ENCODE data around the gene OR6N1. TPM values are rescaled to one million over a fixed set of nuclear protein-coding genes. Genes with fewer than 3 reads are reported as not detected.

The OR6N1 gene
- total RNA-seq, 1 donor from 2014 or later, result not detected

- intact Hi-C loops (cut with micrococcal nuclease), result no loop called here
- Mint-ChIP-seq H3K27ac (no peak overlapping the region), H3K9me3 (no peaks in the 10 kb centered on the region), H3K27me3 (peaks cover 31% of the 10 kb centered on the region), H3K4me3 (no peak overlapping the region), H3K36me3 (ENCODE audit: low read depth) (no peaks in the 10 kb centered on the region), H3K4me1 (no peaks in the 10 kb centered on the region)
- no peak for DNase-seq
Observed at GRCh38 chr1:158724442-158724841, 47.6 kb downstream of the OR6N1 start.

- Mint-ChIP-seq H3K27ac (no peak within 1 kb of the TSS), H3K27me3 (peaks cover 22% of the 10 kb centered on the region), H3K36me3 (ENCODE audit: low read depth) (no peaks in the 10 kb centered on the region), H3K9me3 (no peaks in the 10 kb centered on the region), H3K4me1 (peaks cover 5% of the 10 kb centered on the region), H3K4me3 (no peak within 1 kb of the TSS)
- DNase-seq, result no peak
- intact Hi-C loops (cut with micrococcal nuclease), result no loop called here
Observed at GRCh38 chr1:158720620-158721019, 51.4 kb downstream of the OR6N1 start, which contains the start of gene OR6K3. Gene OR6K3 (minus strand): TSS chr1:158720720. CDS start chr1:158718115, 2,605 bp downstream.

DNA sequence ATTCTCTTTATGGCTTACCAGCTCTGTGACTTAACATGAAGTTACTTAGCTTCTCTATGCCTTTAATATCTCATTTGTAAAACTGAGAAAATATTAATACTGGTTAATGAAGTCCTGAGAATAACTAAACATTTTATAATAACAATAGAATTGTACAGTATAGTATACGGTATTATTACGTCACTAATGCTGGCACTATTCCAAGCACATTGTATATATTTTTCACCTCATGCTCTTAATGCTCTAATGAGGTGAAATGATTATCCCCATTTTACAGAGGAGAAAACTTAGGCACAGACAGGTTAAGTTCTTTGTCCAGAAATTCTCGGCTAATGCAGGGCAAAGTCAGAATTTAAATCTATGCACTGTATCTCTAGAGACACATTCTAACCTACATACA lies 52.3 kb downstream of the OR6N1 start:
- Mint-ChIP-seq H3K4me3 (no peak overlapping the region), H3K27ac (no peak overlapping the region), H3K27me3 (peaks cover 25% of the 10 kb centered on the region), H3K9me3 (no peaks in the 10 kb centered on the region), H3K36me3 (ENCODE audit: low read depth) (no peaks in the 10 kb centered on the region), H3K4me1 (peaks cover 5% of the 10 kb centered on the region)
- DNase-seq, result no peak
- intact Hi-C loops (cut with micrococcal nuclease), result loop anchor here (5.0 kb wide), 1 partner anchor 288 kb away; the partner anchor contains the start of gene IFI16

DNA sequence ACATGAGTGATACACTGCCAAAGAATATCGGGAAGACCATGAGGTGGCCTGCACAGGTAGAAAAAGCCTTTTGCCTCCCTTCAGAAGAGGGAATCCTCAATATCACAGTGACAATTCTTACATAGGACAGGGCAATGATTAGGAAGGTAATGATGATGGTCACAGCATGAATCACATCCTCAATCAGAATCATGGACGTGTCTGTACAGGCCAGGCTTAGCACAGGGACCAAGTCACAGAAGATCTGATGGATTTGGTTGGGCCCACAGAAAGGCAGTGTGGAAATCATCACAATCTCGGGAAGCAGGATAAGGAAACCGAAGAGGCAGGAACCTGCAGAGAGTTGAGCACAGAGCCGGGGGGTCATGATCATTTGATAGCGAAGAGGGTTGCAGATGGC lies 54.7 kb downstream of the OR6N1 start:
- intact Hi-C loops (cut with micrococcal nuclease), result loop anchor here (5.0 kb wide), 1 partner anchor 290 kb away; the partner anchor contains the start of gene IFI16
- no peak overlapping the region for H3K27ac Mint-ChIP-seq

GRCh38 chr1:158716335-158716734 lies 55.7 kb downstream of the OR6N1 start:
- peaks cover 5% of the 10 kb centered on the region for H3K4me1 Mint-ChIP-seq
- H3K27me3 Mint-ChIP-seq, result peaks cover 31% of the 10 kb centered on the region
- no peak overlapping the region for H3K4me3 Mint-ChIP-seq
- DNase-seq, result no peak
- no peaks in the 10 kb centered on the region for H3K9me3 Mint-ChIP-seq
- H3K36me3 Mint-ChIP-seq (ENCODE audit: low read depth), result no peaks in the 10 kb centered on the region
- H3K27ac Mint-ChIP-seq, result peak overlapping the region; percentile 58
- intact Hi-C loops (cut with micrococcal nuclease), result loop anchor here (5.0 kb wide), 1 partner anchor 291 kb away; the partner anchor contains the start of gene IFI16

More for the DNA sequence above, 54.7 kb downstream of the OR6N1 start:
- Mint-ChIP-seq H3K9me3 (no peaks in the 10 kb centered on the region), H3K36me3 (ENCODE audit: low read depth) (no peaks in the 10 kb centered on the region), H3K27me3 (peaks cover 25% of the 10 kb centered on the region), H3K4me3 (no peak overlapping the region), H3K4me1 (peaks cover 5% of the 10 kb centered on the region)
- no peak for DNase-seq

- no peak overlapping the region for H3K4me3 Mint-ChIP-seq
- H3K4me1 Mint-ChIP-seq, result peaks cover 5% of the 10 kb centered on the region
- H3K27ac Mint-ChIP-seq, result no peak overlapping the region
- H3K36me3 Mint-ChIP-seq (ENCODE audit: low read depth), result no peaks in the 10 kb centered on the region
- intact Hi-C loops (cut with micrococcal nuclease), result loop anchor here (5.0 kb wide), 1 partner anchor 293 kb away; the partner anchor contains the start of gene IFI16
- peaks cover 24% of the 10 kb centered on the region for H3K27me3 Mint-ChIP-seq
- no peaks in the 10 kb centered on the region for H3K9me3 Mint-ChIP-seq
- no peak for DNase-seq
Observed at GRCh38 chr1:158714754-158715153, 57.2 kb downstream of the OR6N1 start.

Other genes with a start within 250 kb of the OR6N1 start
- gene OR6Y1, start 217.8 kb downstream of the OR6N1 start, total RNA-seq, result not detected in 2 replicates
- not detected in 2 replicates for gene OR6P1, start 201.6 kb downstream of the OR6N1 start, total RNA-seq
- not detected in 2 replicates for gene OR10X1, start 192.3 kb downstream of the OR6N1 start, total RNA-seq
- gene OR10Z1, start 166.9 kb downstream of the OR6N1 start, total RNA-seq, result not detected in 2 replicates
- not detected in 2 replicates for gene SPTA1, start 85.5 kb downstream of the OR6N1 start, total RNA-seq
- not detected in 2 replicates for gene OR6K2, start 71.5 kb downstream of the OR6N1 start, total RNA-seq
- gene OR6K3, start 51.5 kb downstream of the OR6N1 start, total RNA-seq, result not detected in 2 replicates
- gene OR6K6, start 17.5 kb downstream of the OR6N1 start, total RNA-seq, result not detected in 2 replicates
- gene OR6N2, start 9.0 kb upstream of the OR6N1 start, total RNA-seq, result not detected in 2 replicates
- not detected in 2 replicates for gene MNDA, start 59.2 kb upstream of the OR6N1 start, total RNA-seq
- gene PYHIN1, start 159.4 kb upstream of the OR6N1 start, total RNA-seq, result 10.4 and 11.3 TPM in 2 replicates
- 217 and 223 TPM in 2 replicates for gene IFI16, start 237.7 kb upstream of the OR6N1 start, total RNA-seq

All from activated CD4-positive, alpha-beta T cell treated with anti-CD3 and anti-CD28 coated beads, Interleukin-2, amount 10 ng/mL, durations not matched to agents 24 days and 14 days (primary cell).